Choroid plexus epithelial cell (primary cell): ENCODE data around the gene ZNF23.

Experiments
- DNase-seq: peaks from one replicate; pipeline ENCODE4 v3.0.0-alpha.2; 2010; ENCODE audit warnings: low read depth
- H3K4me3 ChIP-seq: 2 replicates; pipeline ENCODE4 v1.5.1; 2011; ENCODE audit warnings: low read depth, mild to moderate bottlenecking, control low read depth, low read length, moderate library complexity
- TF ChIP-seq, protein P1 (sequence below): conservative IDR thresholded peaks from 2 replicates; pipeline ENCODE4 v1.5.1; 2011; ENCODE audit warnings: low read depth, mild to moderate bottlenecking, control low read depth, inconsistent platforms, low read length, moderate library complexity

ZNF23 gene

DNA sequence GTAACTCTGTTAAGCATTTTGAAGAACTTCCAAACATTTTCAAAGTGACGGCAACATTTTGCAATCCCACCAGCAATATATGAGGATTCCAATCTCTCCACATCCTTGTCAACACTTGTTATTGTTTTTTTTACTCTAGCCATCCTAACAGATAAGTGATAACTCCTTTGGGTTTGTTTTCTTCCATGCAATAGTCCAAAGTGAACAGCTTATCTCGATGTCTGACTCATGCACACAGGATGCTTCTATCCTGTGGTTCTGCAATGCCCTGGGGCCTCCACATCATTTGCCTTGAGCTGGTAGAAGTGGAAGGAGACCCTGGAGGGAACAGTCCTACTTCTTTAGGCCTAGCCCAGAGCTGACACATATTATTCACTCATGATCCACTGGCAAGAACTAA is 33.2 kb downstream of the ZNF23 start:
- no peak for DNase-seq
- H3K4me3 ChIP-seq, result no peak overlapping the region
- TF ChIP-seq, protein P1, sequence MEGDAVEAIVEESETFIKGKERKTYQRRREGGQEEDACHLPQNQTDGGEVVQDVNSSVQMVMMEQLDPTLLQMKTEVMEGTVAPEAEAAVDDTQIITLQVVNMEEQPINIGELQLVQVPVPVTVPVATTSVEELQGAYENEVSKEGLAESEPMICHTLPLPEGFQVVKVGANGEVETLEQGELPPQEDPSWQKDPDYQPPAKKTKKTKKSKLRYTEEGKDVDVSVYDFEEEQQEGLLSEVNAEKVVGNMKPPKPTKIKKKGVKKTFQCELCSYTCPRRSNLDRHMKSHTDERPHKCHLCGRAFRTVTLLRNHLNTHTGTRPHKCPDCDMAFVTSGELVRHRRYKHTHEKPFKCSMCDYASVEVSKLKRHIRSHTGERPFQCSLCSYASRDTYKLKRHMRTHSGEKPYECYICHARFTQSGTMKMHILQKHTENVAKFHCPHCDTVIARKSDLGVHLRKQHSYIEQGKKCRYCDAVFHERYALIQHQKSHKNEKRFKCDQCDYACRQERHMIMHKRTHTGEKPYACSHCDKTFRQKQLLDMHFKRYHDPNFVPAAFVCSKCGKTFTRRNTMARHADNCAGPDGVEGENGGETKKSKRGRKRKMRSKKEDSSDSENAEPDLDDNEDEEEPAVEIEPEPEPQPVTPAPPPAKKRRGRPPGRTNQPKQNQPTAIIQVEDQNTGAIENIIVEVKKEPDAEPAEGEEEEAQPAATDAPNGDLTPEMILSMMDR, result no peak

DNA sequence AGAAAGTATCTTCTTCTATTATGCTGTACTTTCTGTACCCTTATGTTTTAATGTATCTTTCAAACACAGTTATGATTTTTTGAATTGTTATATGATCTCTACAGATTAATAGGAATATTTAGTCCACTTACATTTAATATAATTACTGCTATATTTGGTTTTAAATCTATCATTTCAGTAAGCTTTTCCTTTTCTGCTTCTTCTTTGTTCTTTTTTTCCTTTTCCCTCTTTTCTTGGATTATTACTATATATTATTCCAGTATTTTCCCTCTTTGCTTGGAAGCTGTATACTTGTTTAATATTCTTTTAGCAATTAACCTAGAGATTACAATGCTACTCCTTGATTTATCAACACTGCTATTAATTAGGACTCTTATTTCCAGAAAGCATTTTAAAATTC is 33.7 kb downstream of the ZNF23 start:
- no peak overlapping the region for H3K4me3 ChIP-seq
- TF ChIP-seq, protein P1, result no peak
- no peak for DNase-seq

DNA sequence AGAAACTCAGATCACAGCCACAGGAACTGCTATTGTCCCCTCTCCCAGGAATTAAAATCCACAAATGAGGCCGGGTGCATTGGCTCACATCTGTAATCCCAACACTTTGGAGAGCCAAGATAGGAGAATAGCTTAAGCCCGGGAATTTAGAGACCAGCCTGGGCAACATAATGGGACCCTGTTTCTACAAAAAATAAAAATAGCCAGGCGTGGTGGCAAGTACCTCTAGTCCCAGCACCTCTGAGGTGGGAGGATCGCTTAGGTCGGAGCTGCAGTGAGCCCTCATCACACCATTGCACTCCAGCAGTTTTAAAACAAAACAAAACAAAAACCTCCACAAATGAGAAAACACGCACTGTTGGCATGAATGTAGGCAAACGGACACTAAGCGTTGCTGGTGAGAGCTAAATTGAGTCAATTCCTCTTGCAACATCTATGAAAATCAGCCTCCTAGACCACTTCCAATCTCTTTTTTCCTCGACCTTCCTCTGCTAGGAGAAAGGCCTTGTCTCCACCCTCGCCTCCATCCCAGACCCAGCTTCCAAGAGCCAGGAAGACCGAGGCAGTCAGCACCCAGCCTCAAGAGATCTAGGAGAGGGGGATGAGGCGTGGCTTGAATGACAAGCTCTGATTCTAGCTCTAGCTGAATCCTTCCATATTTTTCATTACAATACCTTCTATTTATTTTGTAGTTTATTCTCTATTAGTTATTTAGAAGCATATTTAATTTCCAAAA is 35.0 kb downstream of the ZNF23 start:
- DNase-seq, result no peak
- TF ChIP-seq, protein P1, result no peak
- no peak overlapping the region for H3K4me3 ChIP-seq

DNA sequence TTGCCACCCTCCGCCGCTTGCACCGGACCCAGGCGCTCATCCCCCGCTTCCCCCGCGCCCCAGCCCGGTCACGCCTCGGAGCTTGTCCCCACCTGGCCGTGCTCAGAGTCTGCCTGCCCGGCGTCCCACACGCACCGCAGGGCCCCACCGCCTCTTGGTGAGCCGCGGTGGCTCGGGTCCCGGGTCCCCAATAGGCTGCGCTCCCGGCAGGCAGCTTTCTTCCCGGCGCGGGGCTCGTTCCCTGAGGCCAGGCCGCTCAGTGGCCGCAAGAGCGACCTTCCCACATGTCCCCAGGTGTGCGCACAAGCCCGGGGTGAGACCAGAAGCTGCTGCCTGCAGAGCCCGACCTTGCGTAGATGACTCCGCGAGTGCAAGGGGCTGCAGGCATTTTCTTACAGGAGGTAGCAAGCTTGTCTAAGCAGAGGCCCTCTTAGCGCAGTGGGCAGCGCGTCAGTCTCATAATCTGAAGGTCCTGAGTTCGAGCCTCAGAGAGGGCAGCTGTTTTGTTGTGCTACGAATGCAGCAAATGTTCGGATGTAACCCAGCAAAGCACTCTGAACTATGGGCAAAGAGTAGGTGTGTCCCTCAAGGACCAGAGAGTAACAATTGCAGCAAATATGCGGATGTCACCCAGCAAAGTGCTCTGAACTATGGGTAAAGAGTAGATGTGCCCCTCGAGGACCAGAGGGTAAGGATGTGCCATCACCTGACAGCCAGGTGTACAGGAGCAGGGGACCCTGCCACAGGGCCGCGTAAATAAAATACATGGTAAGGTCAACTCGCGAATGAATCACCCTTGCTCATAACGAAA is 35.8 kb downstream of the ZNF23 start:
- TF ChIP-seq, protein P1, result no peak
- H3K4me3 ChIP-seq, result peak overlapping the region; percentile 49
- DNase-seq, result peak; percentile 87

DNA sequence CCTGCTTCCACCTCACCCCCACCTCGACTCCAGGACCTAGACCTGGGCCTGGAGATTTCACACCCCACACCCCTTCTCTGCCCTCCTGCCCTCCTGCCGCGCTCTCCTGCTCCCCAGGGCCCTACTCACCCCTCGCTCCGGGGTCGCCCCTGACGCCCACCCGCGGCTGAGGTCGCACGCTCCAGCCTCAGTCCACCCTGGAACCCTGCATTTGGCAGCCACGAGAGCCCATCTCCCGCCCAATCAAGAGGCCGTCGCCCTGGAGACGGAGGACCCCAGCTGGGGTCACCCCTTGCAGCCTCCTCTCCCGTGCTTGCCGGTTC is 36.3 kb downstream of the ZNF23 start:
- H3K4me3 ChIP-seq, result peak overlapping the region; percentile 49
- DNase-seq, result no peak
- TF ChIP-seq, protein P1, result no peak

DNA sequence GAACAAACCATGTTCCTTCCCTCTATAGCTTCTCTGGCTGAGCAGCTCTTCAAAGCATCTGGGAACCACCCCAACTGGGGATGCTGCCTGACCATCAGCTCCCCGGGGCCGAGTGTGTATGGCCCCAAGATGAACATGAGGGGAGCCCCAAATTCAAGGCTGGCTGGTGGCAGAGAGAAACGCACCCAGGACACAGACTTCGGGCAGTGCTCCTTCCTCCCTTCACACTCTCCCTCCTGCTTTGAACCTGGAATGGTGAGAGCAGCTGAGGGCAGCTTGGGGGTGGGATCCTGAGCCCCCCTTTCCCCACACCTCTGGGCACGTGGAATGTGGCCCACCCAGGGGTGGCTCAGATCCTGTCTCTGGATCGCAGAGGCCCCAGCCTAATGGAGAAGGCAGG is 37.4 kb downstream of the ZNF23 start:
- no peak for DNase-seq
- TF ChIP-seq, protein P1, result no peak
- H3K4me3 ChIP-seq, result no peak overlapping the region

DNA sequence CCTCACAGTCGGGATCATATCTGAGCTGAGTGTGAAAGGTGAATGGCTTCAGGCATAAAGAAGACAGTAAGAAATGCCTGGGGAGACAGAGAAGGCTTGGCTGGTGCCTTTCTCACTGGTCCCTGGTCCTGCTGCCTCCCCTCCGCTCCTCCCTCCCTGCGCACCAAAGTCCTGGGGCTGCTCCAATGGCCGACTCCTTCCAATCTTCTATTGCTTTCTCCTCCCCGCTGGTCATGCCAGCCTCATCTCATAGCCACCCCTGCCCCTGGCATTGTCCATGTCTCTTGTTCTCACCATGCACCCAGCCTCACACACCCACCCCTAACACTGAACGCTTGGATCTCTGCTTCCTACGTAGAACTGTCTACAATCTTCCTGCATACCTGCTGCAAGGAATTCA is 38.2 kb downstream of the ZNF23 start:
- H3K4me3 ChIP-seq, result no peak overlapping the region
- TF ChIP-seq, protein P1, result no peak
- DNase-seq, result no peak
